ENCODE results near the gene RPP30.

Gene RPP30

DNA sequence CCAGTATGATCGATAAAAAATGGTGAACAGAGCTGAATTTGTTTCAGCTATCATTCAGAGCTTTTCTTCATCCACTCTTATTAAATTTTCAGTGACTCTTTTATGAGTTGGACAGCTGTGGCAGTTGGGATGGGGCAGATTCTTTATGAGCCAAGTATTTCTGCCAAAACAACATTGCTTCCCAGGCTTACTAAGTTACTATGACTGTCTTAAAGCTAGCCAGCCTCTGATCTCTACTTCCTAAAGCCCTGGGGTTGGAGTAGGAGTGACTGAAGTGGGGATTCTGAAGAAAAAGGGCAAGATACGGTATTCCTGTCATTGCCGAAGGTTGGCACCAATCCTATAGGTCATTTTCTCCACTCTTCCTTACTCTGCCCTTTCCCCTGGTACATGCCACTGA, 12.7 kb downstream of the RPP30 start:
- H3K9ac ChIP-seq (ENCODE audit: low read length): peak overlapping the region; percentile 7
- H3K14ac ChIP-seq (ENCODE audit: low read length in 2 of 2): no peak overlapping the region
- H3K27ac ChIP-seq (ENCODE audit: low read length, poor library complexity, severe bottlenecking): no peak overlapping the region
- H3K4me1 ChIP-seq (ENCODE audit: control insufficient read depth, insufficient read depth, low read depth, low read length): no peaks in the 10 kb centered on the region
- H3K23ac ChIP-seq (ENCODE audit: low read length in 2 of 2): no peak overlapping the region
- 100% methylated on average over 1 of the region's 3 CpGs for WGBS
- H2BK120ac ChIP-seq (ENCODE audit: low read depth, low read length): no peak overlapping the region
- H2BK15ac ChIP-seq (ENCODE audit: low read depth, poor library complexity, severe bottlenecking): no peak overlapping the region
- no peak overlapping the region for H2BK12ac ChIP-seq (ENCODE audit: low read length in 2 of 2)
- H3K4ac ChIP-seq (ENCODE audit: low read depth in 1 of 2, low read length in 2 of 2): no peak overlapping the region
- DNase-seq: no peak
- peaks cover 7 to 59% of the 10 kb centered on the region in 2 experiments for H3K36me3 ChIP-seq (ENCODE audit: control insufficient read depth in 1 of 2, insufficient read depth in 2 of 2, low read depth in 1 of 2, low read length in 2 of 2)
- no peak overlapping the region for H3K4me3 ChIP-seq (ENCODE audit: insufficient read depth in 1 of 2, low read depth in 1 of 2, low read length in 2 of 2)
- no peak overlapping the region for H2BK5ac ChIP-seq (ENCODE audit: low read depth, low read length, poor library complexity, severe bottlenecking)
- H2AK5ac ChIP-seq (ENCODE audit: low read length, severe bottlenecking): no peak overlapping the region
- no peak overlapping the region for H4K91ac ChIP-seq (ENCODE audit: low read length)
- H3K9me3 ChIP-seq (ENCODE audit: control insufficient read depth, low read length): no peaks in the 10 kb centered on the region
- no peak overlapping the region for H3K18ac ChIP-seq (ENCODE audit: low read depth in 1 of 2, low read length in 2 of 2)
- H3K4me2 ChIP-seq (ENCODE audit: low read length, poor library complexity, severe bottlenecking): no peak overlapping the region
- no peak overlapping the region for H2AFZ ChIP-seq (ENCODE audit: low read depth, low read length)
- H3K79me1 ChIP-seq (replicated peaks; ENCODE audit: low read length, poor library complexity, severe bottlenecking): peaks cover 8% of the 10 kb centered on the region
- no peaks in the 10 kb centered on the region for H3K27me3 ChIP-seq (ENCODE audit: control insufficient read depth in 1 of 2, insufficient read depth in 1 of 2, low read length in 2 of 2)
- H4K8ac ChIP-seq (ENCODE audit: low read length): no peak overlapping the region

DNA sequence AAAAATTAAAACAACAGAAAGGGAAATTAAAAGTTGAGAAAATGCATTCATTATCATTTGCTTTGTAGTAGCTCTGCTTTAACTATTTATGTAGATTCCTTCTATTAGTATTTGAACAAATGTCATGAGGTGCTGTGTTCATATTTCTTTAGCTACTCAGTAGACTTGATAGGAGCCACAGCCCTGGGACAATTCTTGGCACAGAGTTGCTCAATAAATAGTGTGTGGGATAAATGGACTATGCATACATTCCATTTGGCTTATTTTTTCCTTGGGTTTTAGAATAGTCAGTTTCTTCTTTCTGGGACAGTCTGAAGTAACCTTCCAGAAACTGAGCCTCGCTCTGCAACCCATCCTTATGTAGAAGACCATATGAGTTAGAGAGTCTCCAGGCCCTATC, 13.4 kb downstream of the RPP30 start:
- no peak overlapping the region for H3K4me2 ChIP-seq (ENCODE audit: low read length, poor library complexity, severe bottlenecking)
- peaks cover 7 to 58% of the 10 kb centered on the region in 2 experiments for H3K36me3 ChIP-seq (ENCODE audit: control insufficient read depth in 1 of 2, insufficient read depth in 2 of 2, low read depth in 1 of 2, low read length in 2 of 2)
- no peak overlapping the region for H3K4me3 ChIP-seq (ENCODE audit: insufficient read depth in 1 of 2, low read depth in 1 of 2, low read length in 2 of 2)
- peak overlapping the region; percentile 7 for H3K9ac ChIP-seq (ENCODE audit: low read length)
- H2BK120ac ChIP-seq (ENCODE audit: low read depth, low read length): no peak overlapping the region
- no peaks in the 10 kb centered on the region for H3K9me3 ChIP-seq (ENCODE audit: control insufficient read depth, low read length)
- no peak overlapping the region for H2AFZ ChIP-seq (ENCODE audit: low read depth, low read length)
- no peaks in the 10 kb centered on the region for H3K27me3 ChIP-seq (ENCODE audit: control insufficient read depth in 1 of 2, insufficient read depth in 1 of 2, low read length in 2 of 2)
- H2BK5ac ChIP-seq (ENCODE audit: low read depth, low read length, poor library complexity, severe bottlenecking): no peak overlapping the region
- H2BK12ac ChIP-seq (ENCODE audit: low read length in 2 of 2): no peak overlapping the region
- no peak overlapping the region for H3K23ac ChIP-seq (ENCODE audit: low read length in 2 of 2)
- no peak overlapping the region for H3K14ac ChIP-seq (ENCODE audit: low read length in 2 of 2)
- H3K27ac ChIP-seq (ENCODE audit: low read length, poor library complexity, severe bottlenecking): no peak overlapping the region
- no peak overlapping the region for H3K4ac ChIP-seq (ENCODE audit: low read depth in 1 of 2, low read length in 2 of 2)
- H2AK5ac ChIP-seq (ENCODE audit: low read length, severe bottlenecking): no peak overlapping the region
- peaks cover 8% of the 10 kb centered on the region for H3K79me1 ChIP-seq (replicated peaks; ENCODE audit: low read length, poor library complexity, severe bottlenecking)
- peak; percentile 76 for DNase-seq
- no peak overlapping the region for H4K91ac ChIP-seq (ENCODE audit: low read length)
- no peak overlapping the region for H4K8ac ChIP-seq (ENCODE audit: low read length)
- WGBS: 100% methylated on average over 1 of the region's 1 CpG
- no peak overlapping the region for H2BK15ac ChIP-seq (ENCODE audit: low read depth, poor library complexity, severe bottlenecking)
- no peaks in the 10 kb centered on the region for H3K4me1 ChIP-seq (ENCODE audit: control insufficient read depth, insufficient read depth, low read depth, low read length)
- H3K18ac ChIP-seq (ENCODE audit: low read depth in 1 of 2, low read length in 2 of 2): no peak overlapping the region

DNA sequence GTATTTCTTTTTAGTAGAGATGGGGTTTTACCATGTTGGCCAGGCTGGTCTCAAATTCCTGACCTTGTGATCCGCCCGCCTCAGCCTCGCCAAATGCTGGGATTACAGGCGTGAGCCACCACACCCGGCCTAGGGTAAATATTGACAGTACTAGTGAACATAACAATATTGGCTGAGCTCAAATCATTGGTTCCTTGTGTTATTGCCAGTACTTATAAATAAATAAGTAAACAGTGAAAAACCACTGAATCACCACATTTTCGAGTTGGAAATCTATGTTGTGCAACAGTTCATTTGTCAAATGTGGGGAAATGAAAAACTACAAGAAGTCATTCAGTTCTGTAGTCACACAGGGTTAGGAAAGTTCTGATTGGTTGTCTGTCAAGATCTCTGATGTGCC, 15.8 kb downstream of the RPP30 start:
- DNase-seq: no peak
- Histone ChIP-seq H3K23ac (ENCODE audit: low read length in 2 of 2) (no peak overlapping the region), H2AFZ (ENCODE audit: low read depth, low read length) (no peak overlapping the region), H3K9me3 (ENCODE audit: control insufficient read depth, low read length) (no peaks in the 10 kb centered on the region), H3K18ac (ENCODE audit: low read depth in 1 of 2, low read length in 2 of 2) (no peak overlapping the region), H3K79me1 (replicated peaks; ENCODE audit: low read length, poor library complexity, severe bottlenecking) (peaks cover 10% of the 10 kb centered on the region), H3K27ac (ENCODE audit: low read length, poor library complexity, severe bottlenecking) (no peak overlapping the region), H2BK15ac (ENCODE audit: low read depth, poor library complexity, severe bottlenecking) (no peak overlapping the region), H3K9ac (ENCODE audit: low read length) (no peak overlapping the region), H2BK5ac (ENCODE audit: low read depth, low read length, poor library complexity, severe bottlenecking) (no peak overlapping the region), H4K91ac (ENCODE audit: low read length) (no peak overlapping the region), H3K4me2 (ENCODE audit: low read length, poor library complexity, severe bottlenecking) (no peak overlapping the region), H3K14ac (ENCODE audit: low read length in 2 of 2) (no peak overlapping the region), H3K4ac (ENCODE audit: low read depth in 1 of 2, low read length in 2 of 2) (no peak overlapping the region), H3K27me3 (ENCODE audit: control insufficient read depth in 1 of 2, insufficient read depth in 1 of 2, low read length in 2 of 2) (no peaks in the 10 kb centered on the region), H2AK5ac (ENCODE audit: low read length, severe bottlenecking) (no peak overlapping the region), H3K36me3 (ENCODE audit: control insufficient read depth in 1 of 2, insufficient read depth in 2 of 2, low read depth in 1 of 2, low read length in 2 of 2) (peaks cover 7 to 67% of the 10 kb centered on the region in 2 experiments), H2BK120ac (ENCODE audit: low read depth, low read length) (no peak overlapping the region), H3K4me3 (ENCODE audit: insufficient read depth in 1 of 2, low read depth in 1 of 2, low read length in 2 of 2) (no peak overlapping the region), H3K4me1 (ENCODE audit: control insufficient read depth, insufficient read depth, low read depth, low read length) (no peaks in the 10 kb centered on the region), H4K8ac (ENCODE audit: low read length) (no peak overlapping the region), H2BK12ac (ENCODE audit: low read length in 2 of 2) (no peak overlapping the region)
- 94% methylated on average over 4 of the region's 6 CpGs for WGBS

DNA sequence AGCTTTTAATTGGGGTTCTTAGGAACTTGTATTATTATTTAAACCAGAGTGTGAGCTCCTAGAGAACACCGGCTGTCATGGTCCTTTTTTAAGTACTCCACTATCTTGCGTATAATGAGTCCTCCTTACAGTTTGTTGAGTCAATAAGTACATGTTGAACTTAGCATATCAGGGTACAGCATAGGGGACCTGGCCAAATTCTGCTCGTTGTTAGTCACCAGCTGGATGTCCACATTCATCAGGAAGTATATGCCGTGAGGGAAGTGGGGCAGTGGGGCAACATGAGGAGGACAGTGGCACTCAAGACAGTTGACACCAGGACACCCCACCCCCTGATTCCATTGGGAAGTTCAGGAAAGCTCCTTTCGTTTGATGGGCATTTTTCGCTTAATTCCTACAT, 16.6 kb downstream of the RPP30 start:
- H3K9ac ChIP-seq (ENCODE audit: low read length): no peak overlapping the region
- no peak overlapping the region for H2AK5ac ChIP-seq (ENCODE audit: low read length, severe bottlenecking)
- no peak for DNase-seq
- H2BK120ac ChIP-seq (ENCODE audit: low read depth, low read length): no peak overlapping the region
- H3K27ac ChIP-seq (ENCODE audit: low read length, poor library complexity, severe bottlenecking): no peak overlapping the region
- no peak overlapping the region for H4K8ac ChIP-seq (ENCODE audit: low read length)
- no peak overlapping the region for H3K23ac ChIP-seq (ENCODE audit: low read length in 2 of 2)
- no peak overlapping the region for H2AFZ ChIP-seq (ENCODE audit: low read depth, low read length)
- H3K4me3 ChIP-seq (ENCODE audit: insufficient read depth in 1 of 2, low read depth in 1 of 2, low read length in 2 of 2): no peak overlapping the region
- H3K36me3 ChIP-seq (ENCODE audit: control insufficient read depth in 1 of 2, insufficient read depth in 2 of 2, low read depth in 1 of 2, low read length in 2 of 2): peaks cover 7 to 70% of the 10 kb centered on the region in 2 experiments
- WGBS: 94% methylated on average over 4 of the region's 6 CpGs
- no peak overlapping the region for H4K91ac ChIP-seq (ENCODE audit: low read length)
- H3K4me2 ChIP-seq (ENCODE audit: low read length, poor library complexity, severe bottlenecking): no peak overlapping the region
- no peak overlapping the region for H3K14ac ChIP-seq (ENCODE audit: low read length in 2 of 2)
- no peak overlapping the region for H3K18ac ChIP-seq (ENCODE audit: low read depth in 1 of 2, low read length in 2 of 2)
- H2BK15ac ChIP-seq (ENCODE audit: low read depth, poor library complexity, severe bottlenecking): no peak overlapping the region
- no peak overlapping the region for H2BK5ac ChIP-seq (ENCODE audit: low read depth, low read length, poor library complexity, severe bottlenecking)
- H3K4me1 ChIP-seq (ENCODE audit: control insufficient read depth, insufficient read depth, low read depth, low read length): no peaks in the 10 kb centered on the region
- H3K9me3 ChIP-seq (ENCODE audit: control insufficient read depth, low read length): no peaks in the 10 kb centered on the region
- peak overlapping the region in 1 of 2 experiments; percentile 15 for H2BK12ac ChIP-seq (ENCODE audit: low read length in 2 of 2)
- H3K79me1 ChIP-seq (replicated peaks; ENCODE audit: low read length, poor library complexity, severe bottlenecking): peaks cover 13% of the 10 kb centered on the region
- H3K27me3 ChIP-seq (ENCODE audit: control insufficient read depth in 1 of 2, insufficient read depth in 1 of 2, low read length in 2 of 2): no peaks in the 10 kb centered on the region
- H3K4ac ChIP-seq (ENCODE audit: low read depth in 1 of 2, low read length in 2 of 2): no peak overlapping the region

All from mesenchymal stem cell (in vitro differentiated cells and primary cell).